CD4-positive, alpha-beta T cell (primary cell): ENCODE measurements around the gene OR51T1. TPM values are rescaled to one million over a fixed set of nuclear protein-coding genes. Genes with fewer than 3 reads are reported as not detected.
"Not testable (repeated sequence)": the region's sequence is repeated elsewhere in the genome, so short reads cannot be mapped to it uniquely, and the experiment has no call there.

Experiments used
- ATAC-seq: fragments of 200-7000 bp; cut with Tn5 transposase; one replicate; pipeline ENCODE4 v1.10.0; 2022; ENCODE audit warnings: mild to moderate bottlenecking; ENCODE audit not compliant: poor library complexity
- CTCF ChIA-PET: fragments of 350-600 bp; sonication (Branson Sonifier 250); formaldehyde crosslinking; loops from one replicate; lab custom pipeline; 2021; ENCODE audit warnings: antibody characterized with exemption, inconsistent platforms; lab: Charles Lee
- POLR2A ChIA-PET: fragments of 350-600 bp; sonication (Branson Sonifier 250); formaldehyde crosslinking; loops from one replicate; lab custom pipeline; 2021; ENCODE audit warnings: antibody characterized with exemption, inconsistent platforms; lab: Charles Lee
- DNase-seq, 14 experiments: peaks; one replicate each; pipeline ENCODE4 v3.0.0-alpha.2; 2013 to 2020; ENCODE audit warnings: mixed read lengths in 2 of 14
- H3K27ac ChIP-seq, 2 donors: one replicate each; pipeline versions ENCODE4 v1.5.1 to v1.7.0; 2013; ENCODE audit warnings: low read length in 2 of 2, low read depth in 1 of 2, mild to moderate bottlenecking in 1 of 2
- H3K27me3 ChIP-seq, 2 experiments: 1 replicate in 1 of 2; 2 replicates in 1 of 2; pipeline versions ENCODE4 v1.6.1 to v1.7.0; 2013; ENCODE audit warnings: low read length in 2 of 2, control low read depth in 1 of 2, mild to moderate bottlenecking in 1 of 2, moderate library complexity in 1 of 2; ENCODE audit not compliant: insufficient read depth in 2 of 2, control insufficient read depth in 1 of 2
- H3K36me3 ChIP-seq: one replicate; pipeline ENCODE4 v1.6.1; 2013; ENCODE audit warnings: low read length, control low read depth; ENCODE audit not compliant: insufficient read depth
- H3K4me1 ChIP-seq: one replicate; pipeline ENCODE4 v1.6.1; 2013; ENCODE audit warnings: low read length, control low read depth; ENCODE audit not compliant: insufficient read depth
- H3K4me3 ChIP-seq: one replicate; pipeline ENCODE4 v1.5.1; 2013; ENCODE audit warnings: mild to moderate bottlenecking, low read length, moderate library complexity
- H3K9me3 ChIP-seq, 2 experiments: 1 replicate in 1 of 2; 2 replicates in 1 of 2; pipeline versions ENCODE4 v1.6.1 to v1.7.0; 2013; ENCODE audit warnings: low read length in 2 of 2, mild to moderate bottlenecking in 2 of 2, control low read depth in 1 of 2, moderate library complexity in 1 of 2; ENCODE audit not compliant: control insufficient read depth in 1 of 2, insufficient read depth in 1 of 2
- H3K27ac Mint-ChIP-seq: one replicate; pipeline ENCODE4 v1.8.0; 2020; ENCODE audit warnings: mixed read lengths
- H3K27me3 Mint-ChIP-seq: one replicate; pipeline ENCODE4 v1.8.0; 2021; ENCODE audit warnings: mixed read lengths
- H3K36me3 Mint-ChIP-seq: one replicate; pipeline ENCODE4 v1.8.0; 2021; ENCODE audit warnings: low read depth, mixed read lengths
- H3K4me1 Mint-ChIP-seq: one replicate; pipeline ENCODE4 v1.8.0; 2021; ENCODE audit warnings: low read depth, mixed read lengths
- H3K4me3 Mint-ChIP-seq: one replicate; pipeline ENCODE4 v1.8.0; 2020; ENCODE audit warnings: mild to moderate bottlenecking, mixed read lengths
- H3K9me3 Mint-ChIP-seq: one replicate; pipeline ENCODE4 v1.8.0; 2020; ENCODE audit warnings: mixed read lengths
- CTCF ChIP-seq: fragments of 200-600 bp; IDR thresholded peaks from one replicate; pipeline ENCODE4 v1.8.0; 2022; ENCODE audit warnings: antibody characterized with exemption, mild to moderate bottlenecking
- intact Hi-C, 2 experiments: fragments of 100-400 bp; cut with DNase I in 1 of 2; cut with micrococcal nuclease in 1 of 2; formaldehyde crosslinking; loops; one replicate each; pipeline versions ENCODE4 v1.15.1 to v1.9.0; 2023 to 2025; cut with DNase I, micrococcal nuclease
- total RNA-seq, 174 experiments: library from RNA in 2 of 174; stranded (reverse) in 2 of 174; gene quantifications; one replicate each; pipeline ENCODE4 v1.2.3 and lab custom pipeline; 2021 to 2026

Gene OR51T1
- total RNA-seq, 2 experiments from 2014 or later, result not detected

GRCh38 chr11:4851033-4851432 lies 30.7 kb upstream of the OR51T1 start:
- ATAC-seq (no peak), DNase-seq (no peak)
- intact Hi-C loops, result no loop called here
- H3K27ac ChIP-seq, result no peak overlapping the region
- H3K36me3 ChIP-seq, result no peaks in the 10 kb centered on the region
- ChIA-PET POLR2A (no interaction called here), CTCF (no interaction called here)
- no peak overlapping the region for H3K4me3 Mint-ChIP-seq
- H3K36me3 Mint-ChIP-seq, result no peaks in the 10 kb centered on the region
- H3K27me3 ChIP-seq, result peaks cover 3 to 6% of the 10 kb centered on the region in 2 experiments
- no peaks in the 10 kb centered on the region for H3K4me1 ChIP-seq
- H3K9me3 Mint-ChIP-seq, result no peaks in the 10 kb centered on the region
- H3K27ac Mint-ChIP-seq, result no peak overlapping the region
- no peak for TF ChIP-seq CTCF
- H3K4me1 Mint-ChIP-seq, result no peaks in the 10 kb centered on the region
- no peak overlapping the region for H3K4me3 ChIP-seq
- peaks cover 0 to 10% of the 10 kb centered on the region in 2 experiments for H3K9me3 ChIP-seq
- H3K27me3 Mint-ChIP-seq, result peaks cover 6% of the 10 kb centered on the region

GRCh38 chr11:4854286-4854685 lies 27.4 kb upstream of the OR51T1 start:
- H3K36me3 Mint-ChIP-seq, intact Hi-C loops, H3K27me3 ChIP-seq, H3K27me3 Mint-ChIP-seq, ATAC-seq, H3K9me3 ChIP-seq, POLR2A ChIA-PET, H3K36me3 ChIP-seq, H3K4me1 ChIP-seq, H3K27ac Mint-ChIP-seq, H3K9me3 Mint-ChIP-seq, H3K27ac ChIP-seq, CTCF ChIA-PET, DNase-seq, H3K4me1 Mint-ChIP-seq, H3K4me3 Mint-ChIP-seq, H3K4me3 ChIP-seq: not testable (repeated sequence)

- no peak overlapping the region for H3K4me3 ChIP-seq
- ChIA-PET CTCF (no interaction called here), POLR2A (no interaction called here)
- no peak for DNase-seq
- Mint-ChIP-seq H3K9me3 (peaks cover 3% of the 10 kb centered on the region), H3K36me3 (no peaks in the 10 kb centered on the region), H3K27ac (no peak overlapping the region), H3K4me1 (no peaks in the 10 kb centered on the region), H3K27me3 (peaks cover 10% of the 10 kb centered on the region), H3K4me3 (no peak overlapping the region)
- no peak for ATAC-seq
- no peak for TF ChIP-seq CTCF
- no peaks in the 10 kb centered on the region for H3K4me1 ChIP-seq
- H3K36me3 ChIP-seq, result no peaks in the 10 kb centered on the region
- intact Hi-C loops, result no loop called here
- H3K27ac ChIP-seq, result no peak overlapping the region
- H3K9me3 ChIP-seq, result no peaks in the 10 kb centered on the region
- H3K27me3 ChIP-seq, result no peaks in the 10 kb centered on the region
These were observed 19.1 kb upstream of the OR51T1 start for GRCh38 chr11:4862447-4863236.

- CTCF ChIA-PET, result no interaction called here
- H3K4me1 ChIP-seq, result no peaks in the 10 kb centered on the region
- Mint-ChIP-seq H3K27ac (no peak overlapping the region), H3K4me1 (no peaks in the 10 kb centered on the region), H3K9me3 (peaks cover 3% of the 10 kb centered on the region), H3K4me3 (no peak overlapping the region), H3K27me3 (peaks cover 10% of the 10 kb centered on the region), H3K36me3 (no peaks in the 10 kb centered on the region)
- no peaks in the 10 kb centered on the region for H3K27me3 ChIP-seq
- DNase-seq, result no peak
- no peak overlapping the region for H3K27ac ChIP-seq
- no peak for TF ChIP-seq CTCF
- intact Hi-C loops, result no loop called here
- H3K9me3 ChIP-seq, result no peaks in the 10 kb centered on the region
- H3K4me3 ChIP-seq, result no peak overlapping the region
- no peak for ATAC-seq
- POLR2A ChIA-PET, result no interaction called here
- no peaks in the 10 kb centered on the region for H3K36me3 ChIP-seq
These were observed 17.8 kb upstream of the OR51T1 start for GRCh38 chr11:4863876-4864275.
